ELR (cell line): ENCODE results near the gene SRGAP1.

Experiments
- DNase-seq: peaks from one replicate; pipeline ENCODE4 v3.0.0-alpha.2; 2015; ENCODE audit warnings: low read depth

SRGAP1 gene

GRCh38 chr12:63966606-63966975, 122.1 kb downstream of the SRGAP1 start:
- no peak for DNase-seq

- peak; percentile 85 for DNase-seq
These were observed 123.1 kb downstream of the SRGAP1 start for GRCh38 chr12:63967358-63968145.

DNA sequence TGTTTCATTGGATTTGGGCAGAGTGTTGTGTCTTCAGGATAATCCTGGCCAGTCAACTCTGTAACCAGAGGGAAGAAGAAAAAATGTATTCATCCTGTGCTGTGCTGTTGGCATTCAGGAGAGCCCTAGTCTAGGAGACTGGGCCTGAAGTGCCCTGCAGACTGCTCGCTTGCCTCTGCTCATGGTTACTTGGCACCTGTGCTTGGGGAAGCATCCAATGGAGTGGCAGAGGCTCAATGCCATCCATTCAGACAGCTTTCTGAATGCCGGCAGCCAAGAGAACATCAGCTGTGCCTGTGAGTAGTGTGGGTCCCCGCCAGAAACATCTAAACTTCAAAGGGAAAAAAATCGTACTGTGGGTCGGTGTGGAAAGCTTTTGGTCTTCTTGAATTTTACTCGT, 124.2 kb downstream of the SRGAP1 start:
- no peak for DNase-seq

DNA sequence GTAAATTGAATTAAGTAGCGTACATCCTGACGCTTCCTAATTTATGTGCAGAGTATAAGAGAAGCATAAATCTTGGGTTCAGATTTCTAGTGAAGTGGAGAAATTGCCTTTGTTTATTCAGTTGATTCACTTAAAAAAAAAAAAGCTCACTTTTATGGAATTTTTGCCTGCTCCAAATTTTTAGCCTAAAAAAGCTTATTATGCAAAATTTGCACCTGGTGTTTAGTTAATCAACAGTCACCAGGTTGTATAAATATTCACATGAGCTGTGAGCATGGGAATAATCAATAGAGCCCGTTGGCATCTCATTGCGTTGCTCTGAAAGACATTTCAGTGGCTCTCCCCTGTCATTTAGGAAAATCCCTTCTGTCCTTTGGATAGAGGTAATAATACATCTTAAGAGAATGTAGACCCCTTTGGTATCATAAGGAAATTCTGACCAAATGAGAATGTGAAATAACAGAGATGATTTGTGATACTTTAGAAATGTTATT, 132.4 kb downstream of the SRGAP1 start:
- DNase-seq = no peak

GRCh38 chr12:63977441-63977840, 132.9 kb downstream of the SRGAP1 start:
- peak; percentile 28 for DNase-seq

- DNase-seq = peak; percentile 98
These were observed 134.0 kb downstream of the SRGAP1 start for GRCh38 chr12:63978519-63978918.

DNA sequence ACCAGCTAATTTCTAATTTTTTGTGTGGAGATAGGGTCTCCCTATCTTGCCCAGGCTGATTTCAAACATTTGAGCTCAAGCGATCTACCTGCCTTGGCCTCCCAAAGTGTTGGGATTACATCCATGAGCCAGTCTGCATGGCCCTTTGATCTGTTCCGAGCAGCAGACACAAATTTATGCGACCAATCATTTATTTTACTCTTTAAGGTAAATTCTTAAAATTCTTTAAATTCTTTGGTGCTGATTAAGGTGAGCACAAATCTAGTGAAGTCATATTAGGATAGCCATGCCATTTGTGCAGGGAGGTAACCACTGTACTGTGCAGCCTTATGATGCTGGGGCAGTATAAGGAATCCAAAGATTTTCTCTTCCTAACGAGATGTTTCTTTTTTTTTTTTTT, 135.7 kb downstream of the SRGAP1 start:
- no peak for DNase-seq

- no peak for DNase-seq
These were observed 136.8 kb downstream of the SRGAP1 start for GRCh38 chr12:63981343-63981742.

DNA sequence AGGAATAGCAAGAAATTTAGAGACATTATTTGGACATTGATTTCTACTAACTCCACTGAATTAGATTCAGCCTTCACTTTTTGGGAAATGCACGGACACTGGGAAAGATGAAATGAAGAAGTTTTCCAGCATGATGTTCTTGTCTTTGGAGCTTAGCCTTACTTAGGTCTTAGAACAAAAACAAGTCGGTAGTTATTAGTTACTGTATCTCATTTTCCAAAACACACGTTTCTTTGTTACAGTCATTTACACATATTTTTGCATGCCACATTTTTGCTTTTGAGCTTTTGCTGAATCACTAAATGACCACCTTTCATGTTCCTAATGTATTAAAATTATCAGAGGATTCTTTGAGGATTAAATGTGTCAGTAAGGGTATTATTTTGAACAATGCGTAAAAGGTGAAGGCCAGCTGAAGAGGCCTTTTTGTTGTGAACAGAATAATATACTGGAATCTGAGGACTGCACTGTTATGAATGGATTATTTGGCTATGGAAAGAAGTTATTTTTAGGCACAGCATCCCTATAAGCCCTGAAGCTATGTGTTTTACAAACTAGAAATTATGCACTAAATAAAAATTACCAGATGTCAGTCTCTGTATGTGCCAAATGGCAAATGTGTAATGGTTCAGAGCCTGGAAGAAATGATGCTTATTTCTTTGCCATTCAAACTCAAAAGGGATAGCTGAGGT, 138.2 kb downstream of the SRGAP1 start:
- DNase-seq = no peak

GRCh38 chr12:63985456-63985855, 141.0 kb downstream of the SRGAP1 start:
- DNase-seq = no peak

GRCh38 chr12:63985945-63986344, 141.4 kb downstream of the SRGAP1 start:
- no peak for DNase-seq

- DNase-seq = no peak
These were observed 144.9 kb downstream of the SRGAP1 start for GRCh38 chr12:63989301-63989845.

DNA sequence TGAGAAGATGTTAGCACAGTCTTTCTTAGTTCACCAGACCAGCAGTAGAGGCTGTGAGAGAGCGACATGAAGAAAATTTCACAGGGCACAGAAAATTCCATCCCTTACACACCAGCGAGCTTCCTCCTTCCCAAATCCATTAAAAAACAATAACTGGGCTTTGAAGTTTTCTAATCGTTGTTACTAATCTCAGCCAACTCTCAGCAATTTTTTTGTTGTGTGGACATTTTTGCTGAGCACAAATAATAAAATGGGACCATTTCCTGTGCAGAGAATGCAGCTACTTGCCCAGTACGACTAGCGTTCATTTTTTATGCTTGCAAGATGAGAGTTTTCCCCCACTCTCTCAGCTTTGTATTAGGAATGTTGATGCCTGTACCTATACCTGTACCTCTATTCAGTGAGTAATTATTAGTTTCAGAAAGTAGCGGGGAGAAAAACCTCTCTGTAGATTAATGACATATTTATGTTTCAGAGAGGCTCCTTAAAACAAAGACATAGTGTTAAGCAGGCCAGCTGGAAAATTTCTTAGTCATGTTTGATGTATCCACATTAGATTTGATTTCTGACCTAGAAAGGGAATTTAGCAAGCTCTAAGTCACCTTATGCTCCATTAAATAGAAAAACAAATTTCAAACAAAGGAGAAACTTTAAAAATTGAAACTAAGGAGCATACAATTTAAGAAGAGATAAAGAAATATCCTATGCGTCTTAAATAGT, 146.5 kb downstream of the SRGAP1 start:
- no peak for DNase-seq

GRCh38 chr12:63994704-63995103, 150.2 kb downstream of the SRGAP1 start:
- no peak for DNase-seq

DNA sequence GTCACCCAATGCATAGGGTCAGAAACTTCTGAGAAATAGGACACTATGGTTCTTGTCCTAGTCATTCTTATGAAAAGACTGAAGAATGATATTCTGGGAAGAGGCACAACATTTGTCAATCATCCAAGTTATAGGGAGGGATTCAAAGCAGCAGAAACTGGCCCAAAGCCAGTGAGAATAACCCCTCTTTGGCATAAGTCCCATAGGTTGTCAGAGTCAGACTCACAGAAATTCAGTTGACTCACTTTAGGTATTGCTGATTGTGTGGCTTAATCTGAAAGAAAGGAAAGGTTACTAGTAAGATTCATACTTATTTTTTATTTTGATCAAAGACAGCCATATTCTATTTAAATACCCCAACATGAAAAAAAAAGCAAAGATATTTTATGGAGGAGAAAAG, 151.0 kb downstream of the SRGAP1 start:
- peak; percentile 38 for DNase-seq

- DNase-seq = no peak
These were observed 152.1 kb downstream of the SRGAP1 start for GRCh38 chr12:63996556-63996955.

DNA sequence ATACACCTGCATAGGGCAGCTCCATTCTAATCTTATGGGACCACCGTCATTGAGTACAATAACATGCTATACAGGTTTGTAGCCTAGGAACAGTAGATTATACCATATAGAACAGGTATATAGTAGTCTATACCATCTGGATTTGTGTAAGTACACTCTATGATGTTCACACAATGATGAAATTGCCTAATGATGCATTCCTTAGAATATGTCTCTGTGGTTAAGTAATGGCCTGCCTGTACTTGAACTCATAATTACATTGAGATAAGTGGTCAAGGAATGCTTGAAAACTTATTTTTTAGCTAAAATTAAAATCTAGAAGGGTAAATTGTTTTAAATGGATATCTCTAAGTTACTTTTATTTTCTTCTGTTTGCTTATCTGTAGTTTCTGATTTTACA, 152.7 kb downstream of the SRGAP1 start:
- DNase-seq = no peak

DNA sequence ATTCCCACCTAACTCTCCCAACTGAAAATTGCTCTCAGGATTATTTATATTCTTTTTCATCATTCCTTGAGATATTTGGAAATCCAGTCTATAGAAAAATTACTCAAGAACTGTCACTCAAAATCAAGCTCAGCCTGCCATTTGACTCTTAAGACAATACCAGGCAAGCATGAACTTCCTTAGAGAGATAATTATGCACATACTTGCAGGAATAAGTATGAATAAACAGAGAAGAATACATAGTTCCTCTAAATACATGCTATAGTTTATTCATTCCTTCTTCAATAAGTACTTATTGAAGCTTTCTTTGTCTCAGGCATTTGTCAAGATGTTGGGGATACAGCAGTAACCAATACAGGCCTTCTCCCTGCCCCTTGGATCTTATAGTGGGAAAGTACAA, 154.1 kb downstream of the SRGAP1 start:
- DNase-seq = no peak

DNA sequence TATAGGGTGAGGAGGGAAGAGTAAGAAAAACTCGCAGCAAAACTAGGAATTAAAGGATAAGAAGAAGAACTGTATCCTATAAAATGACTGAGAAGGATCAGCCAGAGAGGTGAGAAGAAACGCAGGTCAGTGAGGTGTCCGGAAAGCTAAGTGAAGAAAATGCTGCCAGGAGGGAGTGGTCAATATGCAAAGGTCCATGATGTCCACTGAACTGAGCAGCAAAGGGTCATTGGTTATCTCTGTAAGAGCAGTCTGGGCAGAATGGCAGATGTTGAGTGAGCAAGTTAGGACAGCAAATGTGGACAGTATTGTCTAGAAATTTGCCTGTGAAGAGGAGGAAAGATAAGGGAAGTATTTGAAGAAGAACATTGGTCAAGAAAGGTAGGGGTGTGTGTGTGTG, 155.4 kb downstream of the SRGAP1 start:
- no peak for DNase-seq

GRCh38 chr12:64001439-64001838, 156.9 kb downstream of the SRGAP1 start:
- DNase-seq = no peak

DNA sequence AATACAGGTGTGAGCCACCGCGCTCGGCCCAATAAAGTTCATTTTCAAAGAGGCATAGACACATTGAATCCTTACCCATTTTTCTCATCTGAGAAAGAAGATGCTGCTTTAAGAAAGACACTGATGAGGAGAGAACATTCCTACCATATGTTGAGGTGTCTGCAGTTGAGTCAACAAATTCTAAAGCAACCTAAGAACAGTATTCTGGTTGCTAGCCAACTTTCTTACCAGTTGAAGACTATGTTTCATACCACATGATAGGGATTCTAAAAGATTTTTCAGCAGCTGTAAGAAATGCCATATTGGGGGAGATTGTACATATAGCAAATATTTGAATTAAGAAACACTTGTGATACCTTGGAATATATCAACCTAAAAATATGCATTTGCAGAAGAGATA, 160.1 kb downstream of the SRGAP1 start:
- peak; percentile 57 for DNase-seq

DNA sequence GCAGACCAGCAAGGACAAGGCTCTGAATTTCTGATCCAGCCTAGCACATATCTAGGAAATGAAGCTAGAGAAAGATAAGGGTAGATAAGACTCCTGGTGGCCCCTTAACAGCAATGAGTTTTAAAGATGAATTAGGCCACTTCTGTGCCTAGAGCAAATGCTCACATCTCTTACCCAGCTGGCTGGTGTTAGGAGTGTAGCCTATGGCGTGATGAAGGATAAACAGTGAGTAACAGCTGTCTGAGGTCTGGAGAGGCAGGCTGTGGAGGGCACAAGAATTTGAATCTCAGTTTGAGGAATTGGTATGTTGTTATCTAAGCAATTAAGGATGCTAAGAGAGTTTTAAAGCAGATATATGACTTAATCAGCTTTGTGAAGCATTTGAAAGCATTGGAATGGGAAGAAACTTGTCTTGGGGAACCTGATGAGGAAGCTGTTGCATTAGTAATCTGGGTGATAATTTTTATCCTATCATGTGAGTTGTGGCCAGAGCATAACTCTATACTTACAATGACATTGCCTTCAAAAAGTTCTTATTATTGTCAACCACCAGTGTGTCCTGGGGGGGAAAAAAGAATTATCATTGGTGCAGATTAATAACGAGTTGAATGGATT, 161.8 kb downstream of the SRGAP1 start:
- DNase-seq = peak; percentile 46
